ENCODE results near the gene PPP1R26.

DNA sequence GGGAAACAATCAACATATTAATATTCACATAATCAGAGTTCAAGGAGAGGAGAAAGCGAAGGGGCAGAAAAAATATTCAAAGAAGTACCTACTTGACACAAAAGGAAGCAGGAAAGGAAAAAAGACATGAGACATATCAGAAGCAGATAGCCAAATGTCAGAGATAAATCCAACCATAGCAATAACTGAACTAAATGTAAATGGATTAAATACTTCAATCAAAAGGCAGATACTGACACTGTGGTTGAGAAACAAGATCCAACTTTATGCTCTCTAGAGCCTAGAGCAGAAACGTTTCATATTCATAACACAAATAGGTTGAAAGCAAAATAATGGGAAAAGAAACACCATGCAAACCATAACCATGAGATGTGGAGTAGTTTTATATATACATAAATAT, 29.9 kb downstream of the PPP1R26 start:
- TF ChIP-seq, protein P1, sequence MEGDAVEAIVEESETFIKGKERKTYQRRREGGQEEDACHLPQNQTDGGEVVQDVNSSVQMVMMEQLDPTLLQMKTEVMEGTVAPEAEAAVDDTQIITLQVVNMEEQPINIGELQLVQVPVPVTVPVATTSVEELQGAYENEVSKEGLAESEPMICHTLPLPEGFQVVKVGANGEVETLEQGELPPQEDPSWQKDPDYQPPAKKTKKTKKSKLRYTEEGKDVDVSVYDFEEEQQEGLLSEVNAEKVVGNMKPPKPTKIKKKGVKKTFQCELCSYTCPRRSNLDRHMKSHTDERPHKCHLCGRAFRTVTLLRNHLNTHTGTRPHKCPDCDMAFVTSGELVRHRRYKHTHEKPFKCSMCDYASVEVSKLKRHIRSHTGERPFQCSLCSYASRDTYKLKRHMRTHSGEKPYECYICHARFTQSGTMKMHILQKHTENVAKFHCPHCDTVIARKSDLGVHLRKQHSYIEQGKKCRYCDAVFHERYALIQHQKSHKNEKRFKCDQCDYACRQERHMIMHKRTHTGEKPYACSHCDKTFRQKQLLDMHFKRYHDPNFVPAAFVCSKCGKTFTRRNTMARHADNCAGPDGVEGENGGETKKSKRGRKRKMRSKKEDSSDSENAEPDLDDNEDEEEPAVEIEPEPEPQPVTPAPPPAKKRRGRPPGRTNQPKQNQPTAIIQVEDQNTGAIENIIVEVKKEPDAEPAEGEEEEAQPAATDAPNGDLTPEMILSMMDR (IDR thresholded peaks at IDR 0.05): no peak
- TF ChIP-seq POLR2AphosphoS5 (IDR thresholded peaks at IDR 0.05) (no peak), POLR2A (IDR thresholded peaks at IDR 0.05) (no peak)

Data from prostate gland (tissue), 2 donors.